ENCODE results near the gene TAS2R19.
A peak's percentile ranks its signal among the peaks of the same experiment; 100 is the strongest.
"Not testable (repeated sequence)": the region's sequence is repeated elsewhere in the genome, so short reads cannot be mapped to it uniquely, and the experiment has no call there.

The TAS2R19 gene

GRCh38 chr12:11022520-11022919 is at the start of gene TAS2R19:
Gene TAS2R19 (minus strand): TSS chr12:11022620. CDS start chr12:11022571, 49 bp downstream.
- DNase-seq: no peak

- no peak for DNase-seq
These were observed 49.0 kb upstream of the TAS2R19 start for GRCh38 chr12:11071414-11071813.

- DNase-seq: no peak
These were observed 48.6 kb upstream of the TAS2R19 start for GRCh38 chr12:11070999-11071398.

- no peak for DNase-seq
These were observed 47.5 kb upstream of the TAS2R19 start for GRCh38 chr12:11069854-11070365.

GRCh38 chr12:11067514-11067913 is 45.1 kb upstream of the TAS2R19 start:
- peak; percentile 10 for DNase-seq

- DNase-seq: not testable (repeated sequence)
These were observed 39.8 kb upstream of the TAS2R19 start, which contains the start of gene TAS2R46 for GRCh38 chr12:11062194-11062593. Gene TAS2R46 (minus strand): TSS chr12:11062294. CDS start chr12:11062294, 0 bp downstream.

- DNase-seq: peak; percentile 3
These were observed 37.4 kb upstream of the TAS2R19 start for GRCh38 chr12:11059784-11060183.

- no peak for DNase-seq
These were observed 36.6 kb upstream of the TAS2R19 start for GRCh38 chr12:11059041-11059440.

GRCh38 chr12:11055306-11055705 is 32.9 kb upstream of the TAS2R19 start:
- no peak for DNase-seq

GRCh38 chr12:11049806-11050531 is 27.5 kb upstream of the TAS2R19 start:
- not testable (repeated sequence) for DNase-seq

- not testable (repeated sequence) for DNase-seq
These were observed 18.9 kb upstream of the TAS2R19 start for GRCh38 chr12:11041366-11041765.

- peak; percentile 8 for DNase-seq
These were observed 17.7 kb upstream of the TAS2R19 start for GRCh38 chr12:11040162-11040561.

GRCh38 chr12:11039171-11039570 is 16.8 kb upstream of the TAS2R19 start:
- DNase-seq: no peak

- DNase-seq: not testable (repeated sequence)
These were observed 11.5 kb upstream of the TAS2R19 start for GRCh38 chr12:11033959-11034358.

GRCh38 chr12:11031307-11031706 is 8.9 kb upstream of the TAS2R19 start, which contains the start of gene TAS2R31:
Gene TAS2R31 (minus strand): TSS chr12:11031407. CDS start chr12:11031335, 72 bp downstream.
- DNase-seq: no peak

- DNase-seq: no peak
These were observed 3.7 kb upstream of the TAS2R19 start for GRCh38 chr12:11026118-11026517.

- DNase-seq: no peak
These were observed 967 bp upstream of the TAS2R19 start for GRCh38 chr12:11023387-11023786.

GRCh38 chr12:11016937-11017336 is 5.5 kb downstream of the TAS2R19 start:
- no peak for DNase-seq

GRCh38 chr12:11015775-11016430 is 6.5 kb downstream of the TAS2R19 start:
- no peak for DNase-seq

GRCh38 chr12:11014234-11014633 is 8.2 kb downstream of the TAS2R19 start:
- DNase-seq: peak; percentile 4

GRCh38 chr12:11007608-11008007 is 14.8 kb downstream of the TAS2R19 start:
- no peak for DNase-seq

- no peak for DNase-seq
These were observed 24.2 kb downstream of the TAS2R19 start, which contains the start of gene TAS2R20 for GRCh38 chr12:10998204-10998603. Gene TAS2R20 (minus strand): TSS chr12:10998304. CDS start chr12:10997875, 429 bp downstream.

GRCh38 chr12:10994307-10994706 is 28.1 kb downstream of the TAS2R19 start:
- DNase-seq: no peak

GRCh38 chr12:10989107-10989506 is 33.3 kb downstream of the TAS2R19 start:
- DNase-seq: no peak

Measured in fibroblast of skin of right quadriceps (primary cell).